ENCODE data around the gene GRIK1.

Gene GRIK1

DNA sequence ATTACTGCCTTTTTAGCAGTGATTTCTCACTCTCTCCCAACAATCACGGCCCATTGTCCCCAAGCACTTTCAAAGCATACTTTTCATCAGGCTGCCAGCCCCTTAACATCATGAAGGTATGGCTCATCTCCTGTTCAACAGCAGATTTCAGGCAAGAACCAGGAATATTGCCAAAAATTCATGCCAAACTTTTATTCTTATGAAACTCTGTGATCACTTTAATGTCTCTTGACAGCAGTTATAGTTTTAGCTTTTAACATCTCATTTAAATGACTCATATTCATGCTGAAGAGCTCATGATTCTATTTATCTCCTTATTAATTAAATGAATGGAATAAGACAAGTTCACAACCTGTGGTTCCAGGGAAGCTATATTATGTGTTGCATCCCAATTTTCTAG lies 235.1 kb downstream of the GRIK1 start (continued):
- TF ChIP-seq, protein P1, sequence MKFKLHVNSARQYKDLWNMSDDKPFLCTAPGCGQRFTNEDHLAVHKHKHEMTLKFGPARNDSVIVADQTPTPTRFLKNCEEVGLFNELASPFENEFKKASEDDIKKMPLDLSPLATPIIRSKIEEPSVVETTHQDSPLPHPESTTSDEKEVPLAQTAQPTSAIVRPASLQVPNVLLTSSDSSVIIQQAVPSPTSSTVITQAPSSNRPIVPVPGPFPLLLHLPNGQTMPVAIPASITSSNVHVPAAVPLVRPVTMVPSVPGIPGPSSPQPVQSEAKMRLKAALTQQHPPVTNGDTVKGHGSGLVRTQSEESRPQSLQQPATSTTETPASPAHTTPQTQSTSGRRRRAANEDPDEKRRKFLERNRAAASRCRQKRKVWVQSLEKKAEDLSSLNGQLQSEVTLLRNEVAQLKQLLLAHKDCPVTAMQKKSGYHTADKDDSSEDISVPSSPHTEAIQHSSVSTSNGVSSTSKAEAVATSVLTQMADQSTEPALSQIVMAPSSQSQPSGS (tag by site-specific recombination; IDR thresholded peaks at IDR 0.05; ENCODE audit: low read depth): no peak
- TF ChIP-seq ZNF791 (tag by site-specific recombination; IDR thresholded peaks at IDR 0.05) (no peak), ZNF274 (IDR thresholded peaks at IDR 0.05; ENCODE audit: low read length) (no peak), ZNF274 (tag by site-specific recombination; IDR thresholded peaks at IDR 0.05; ENCODE audit: borderline replicate concordance) (no peak), ZNF223 (tag by site-specific recombination; IDR thresholded peaks at IDR 0.05) (no peak), ZNF776 (tag by site-specific recombination; IDR thresholded peaks at IDR 0.05; ENCODE audit: borderline replicate concordance) (no peak), ZNF548 (tag by site-specific recombination; IDR thresholded peaks at IDR 0.05) (no peak), ZNF658 (tag by site-specific recombination; IDR thresholded peaks at IDR 0.05) (no peak), ZNF433 (tag by site-specific recombination; IDR thresholded peaks at IDR 0.05; ENCODE audit: low read depth) (no peak), ZNF221 (tag by site-specific recombination; IDR thresholded peaks at IDR 0.05; ENCODE audit: borderline replicate concordance) (no peak), ZNF394 (tag by site-specific recombination; IDR thresholded peaks at IDR 0.05; ENCODE audit: borderline replicate concordance) (no peak), SP3 (tag by site-specific recombination; IDR thresholded peaks at IDR 0.05) (no peak), ZSCAN18 (tag by site-specific recombination; IDR thresholded peaks at IDR 0.05) (no peak)

DNA sequence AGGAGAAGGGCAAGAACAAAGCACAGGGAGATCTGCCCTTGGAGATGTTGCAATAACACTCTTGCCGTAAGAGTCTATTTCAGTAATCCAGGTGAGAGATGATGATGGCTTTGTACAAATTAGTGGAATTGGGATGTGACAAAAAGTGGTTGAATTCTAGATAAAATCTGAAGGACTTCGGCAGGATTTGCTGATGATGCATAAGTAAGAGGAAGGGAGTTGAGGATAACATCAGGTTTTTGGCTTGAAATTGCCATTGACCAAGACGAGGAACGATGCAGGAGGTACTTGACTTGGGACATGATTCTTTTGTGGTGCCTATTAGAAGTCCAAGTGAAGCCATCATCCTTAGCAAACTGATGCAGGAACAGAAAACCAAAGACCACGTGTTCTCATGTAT lies 238.1 kb downstream of the GRIK1 start:
- no peak overlapping the region for H3K27ac ChIP-seq (ENCODE audit: extremely low read depth, low read depth, low read length)
- H3K4me1 ChIP-seq (ENCODE audit: control insufficient read depth, insufficient read depth, low read length): no peaks in the 10 kb centered on the region
- ChIA-PET POLR2A (no interaction called here), CTCF (no interaction called here)
- H3K36me3 ChIP-seq (ENCODE audit: control insufficient read depth in 2 of 2, insufficient read depth in 1 of 2, low read length in 2 of 2): no peaks in the 10 kb centered on the region
- H3K9me3 ChIP-seq (ENCODE audit: control insufficient read depth, insufficient read depth, low read depth, low read length): no peaks in the 10 kb centered on the region
- H3K4me3 ChIP-seq (ENCODE audit: low read depth, low read length): no peak overlapping the region
- TF ChIP-seq HOXD13 (CRISPR knock-in tag; IDR thresholded peaks at IDR 0.05; ENCODE audit: borderline replicate concordance) (no peak), YY2 (tag by site-specific recombination; IDR thresholded peaks at IDR 0.05) (no peak), ZBTB1 (tag by site-specific recombination; IDR thresholded peaks at IDR 0.05) (no peak), ZSCAN23 (tag by site-specific recombination; IDR thresholded peaks at IDR 0.05) (no peak), ZNF350 (tag by site-specific recombination; IDR thresholded peaks at IDR 0.05) (no peak), ZNF138 (tag by site-specific recombination; IDR thresholded peaks at IDR 0.05; ENCODE audit: borderline replicate concordance) (no peak), ZFHX2 (tag by site-specific recombination; conservative IDR thresholded peaks at IDR 0.05) (no peak), ZFP3 (tag by site-specific recombination; IDR thresholded peaks at IDR 0.05; ENCODE audit: low read depth) (no peak), ZNF76 (tag by site-specific recombination; IDR thresholded peaks at IDR 0.05; ENCODE audit: borderline replicate concordance, low read depth) (no peak), OSR2 (tag by site-specific recombination; IDR thresholded peaks at IDR 0.05) (no peak), ZNF623 (tag by site-specific recombination; IDR thresholded peaks at IDR 0.05) (no peak), ZNF354C (tag by site-specific recombination; IDR thresholded peaks at IDR 0.05; ENCODE audit: borderline replicate concordance, low read depth) (no peak), SP2 (tag by site-specific recombination; IDR thresholded peaks at IDR 0.05) (no peak), ZNF837 (tag by site-specific recombination; IDR thresholded peaks at IDR 0.05) (no peak), ZNF248 (tag by site-specific recombination; IDR thresholded peaks at IDR 0.05) (no peak), GLI2 (tag by site-specific recombination; IDR thresholded peaks at IDR 0.05; ENCODE audit: borderline replicate concordance, low read depth) (no peak)
- TF ChIP-seq, protein P2, sequence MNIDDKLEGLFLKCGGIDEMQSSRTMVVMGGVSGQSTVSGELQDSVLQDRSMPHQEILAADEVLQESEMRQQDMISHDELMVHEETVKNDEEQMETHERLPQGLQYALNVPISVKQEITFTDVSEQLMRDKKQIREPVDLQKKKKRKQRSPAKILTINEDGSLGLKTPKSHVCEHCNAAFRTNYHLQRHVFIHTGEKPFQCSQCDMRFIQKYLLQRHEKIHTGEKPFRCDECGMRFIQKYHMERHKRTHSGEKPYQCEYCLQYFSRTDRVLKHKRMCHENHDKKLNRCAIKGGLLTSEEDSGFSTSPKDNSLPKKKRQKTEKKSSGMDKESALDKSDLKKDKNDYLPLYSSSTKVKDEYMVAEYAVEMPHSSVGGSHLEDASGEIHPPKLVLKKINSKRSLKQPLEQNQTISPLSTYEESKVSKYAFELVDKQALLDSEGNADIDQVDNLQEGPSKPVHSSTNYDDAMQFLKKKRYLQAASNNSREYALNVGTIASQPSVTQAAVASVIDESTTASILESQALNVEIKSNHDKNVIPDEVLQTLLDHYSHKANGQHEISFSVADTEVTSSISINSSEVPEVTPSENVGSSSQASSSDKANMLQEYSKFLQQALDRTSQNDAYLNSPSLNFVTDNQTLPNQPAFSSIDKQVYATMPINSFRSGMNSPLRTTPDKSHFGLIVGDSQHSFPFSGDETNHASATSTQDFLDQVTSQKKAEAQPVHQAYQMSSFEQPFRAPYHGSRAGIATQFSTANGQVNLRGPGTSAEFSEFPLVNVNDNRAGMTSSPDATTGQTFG (tag by site-specific recombination; IDR thresholded peaks at IDR 0.05; ENCODE audit: borderline replicate concordance): no peak
